GM18526 (cell line): ENCODE data around the gene INPP4B.

ENCODE experiments used
- POLR2A ChIP-seq: IDR thresholded peaks from 3 replicates; pipeline ENCODE4 v1.6.1; 2011; ENCODE audit not compliant: insufficient read length; ENCODE audit errors: extremely low read depth

INPP4B gene

DNA sequence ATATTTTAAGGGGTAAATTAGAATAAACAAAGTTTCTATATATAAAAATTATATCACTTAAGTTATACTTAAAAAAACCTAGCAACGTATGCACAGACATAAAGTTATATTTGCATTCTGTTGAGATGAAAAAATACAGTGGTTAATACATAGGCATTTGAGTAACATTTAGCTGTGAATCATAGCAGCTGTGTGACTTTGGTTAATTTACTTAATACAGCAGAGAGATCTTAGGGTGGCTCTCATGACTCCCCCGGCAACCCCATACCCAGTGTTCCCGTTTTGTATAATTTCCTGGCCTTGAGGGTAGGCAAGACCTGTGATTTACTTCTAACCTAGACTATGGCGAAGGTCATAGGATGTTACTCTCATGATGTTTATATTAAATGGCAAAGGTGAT, 504.8 kb downstream of the INPP4B start:
- no peak for TF ChIP-seq POLR2A

DNA sequence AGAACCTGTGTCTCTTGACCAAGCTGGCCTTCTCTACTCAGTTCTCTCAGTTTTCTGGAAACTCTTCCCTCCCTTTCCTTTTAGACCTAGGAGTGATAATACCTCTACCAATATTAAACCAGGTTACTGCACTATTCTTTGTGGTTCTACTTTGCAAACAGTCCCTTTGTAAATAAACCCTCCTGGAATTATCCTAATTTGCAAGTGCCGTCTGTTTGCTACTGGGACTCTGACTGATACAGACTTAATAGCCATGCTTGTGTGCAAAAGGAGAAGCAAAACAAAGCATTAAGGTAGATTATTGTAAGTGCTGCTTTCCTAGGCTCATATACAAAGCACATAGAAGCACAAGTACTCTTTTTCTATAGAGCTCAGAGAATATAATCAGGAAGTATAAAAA, 507.0 kb downstream of the INPP4B start:
- no peak for TF ChIP-seq POLR2A

DNA sequence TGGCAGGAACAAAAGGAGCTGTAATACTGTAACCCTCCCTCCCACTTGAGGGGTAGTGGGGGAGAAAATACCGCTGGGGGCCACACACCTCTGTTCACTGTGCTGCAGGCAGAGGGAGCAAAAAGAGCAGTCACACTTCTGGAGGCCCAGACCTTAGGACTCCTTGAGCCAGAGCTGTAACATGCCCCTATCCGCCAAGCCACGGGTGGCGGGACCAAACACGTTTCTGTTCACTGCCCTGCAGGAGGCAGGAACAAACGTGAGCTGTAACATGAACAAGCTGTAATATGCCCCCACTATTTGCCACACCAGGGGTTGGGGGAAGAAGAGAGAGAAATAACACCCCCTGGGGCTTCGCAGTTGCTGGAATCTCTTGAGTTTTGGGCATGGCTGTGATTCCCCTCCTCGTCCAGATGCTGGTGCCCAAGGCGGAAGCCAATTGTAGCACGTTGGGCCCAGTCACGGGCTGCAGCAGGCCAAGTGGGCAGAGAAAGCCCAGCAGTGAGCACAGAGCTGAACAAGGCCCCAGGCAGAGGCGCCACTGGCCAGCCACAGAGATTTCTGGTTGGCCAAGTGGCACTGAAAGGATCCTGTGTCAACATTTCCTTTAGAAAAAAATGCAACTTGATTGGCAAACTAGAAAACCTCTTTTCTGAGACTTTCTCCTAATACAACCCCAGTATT, 509.7 kb downstream of the INPP4B start:
- no peak for TF ChIP-seq POLR2A

DNA sequence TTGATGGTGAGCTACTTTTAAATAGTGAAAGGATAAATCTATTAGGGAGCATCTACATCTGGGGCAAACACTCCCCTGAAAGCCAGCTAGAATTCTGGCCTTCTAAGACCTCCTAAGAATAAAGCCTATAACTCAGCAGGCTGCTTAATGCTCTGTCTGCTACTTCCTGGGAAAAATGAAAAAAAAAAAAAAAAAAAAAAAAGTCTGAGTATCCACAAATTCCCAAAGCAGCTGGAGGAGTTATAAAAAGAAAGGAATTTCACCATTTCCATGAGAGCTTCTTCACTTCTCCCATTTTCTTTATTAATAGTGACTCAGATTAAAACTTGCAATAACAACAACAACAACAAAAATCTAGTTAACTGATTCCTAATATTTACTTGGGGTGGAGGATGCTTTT, 511.2 kb downstream of the INPP4B start:
- no peak for TF ChIP-seq POLR2A

DNA sequence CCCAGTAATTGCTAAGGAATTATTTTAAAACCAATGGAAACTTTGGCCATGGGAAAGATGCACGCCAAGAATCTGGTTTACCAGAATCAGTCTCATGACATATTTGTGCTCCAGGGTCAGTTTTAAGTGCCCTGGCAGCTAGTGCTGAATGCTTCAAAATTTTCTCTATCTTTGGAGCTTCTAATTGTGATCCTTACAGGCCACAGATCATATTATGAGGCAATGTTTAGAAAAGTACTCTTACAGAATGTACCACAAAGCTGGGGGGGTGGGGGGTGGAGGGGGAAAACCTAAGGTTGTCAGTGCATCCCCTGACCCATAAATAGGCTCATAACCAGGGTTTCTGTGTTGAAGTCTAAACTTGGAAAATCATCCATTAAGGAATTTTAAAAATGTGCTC, 514.5 kb downstream of the INPP4B start:
- no peak for TF ChIP-seq POLR2A

- TF ChIP-seq POLR2A: no peak
These were observed 515.0 kb downstream of the INPP4B start for GRCh38 chr4:142331132-142331531.

DNA sequence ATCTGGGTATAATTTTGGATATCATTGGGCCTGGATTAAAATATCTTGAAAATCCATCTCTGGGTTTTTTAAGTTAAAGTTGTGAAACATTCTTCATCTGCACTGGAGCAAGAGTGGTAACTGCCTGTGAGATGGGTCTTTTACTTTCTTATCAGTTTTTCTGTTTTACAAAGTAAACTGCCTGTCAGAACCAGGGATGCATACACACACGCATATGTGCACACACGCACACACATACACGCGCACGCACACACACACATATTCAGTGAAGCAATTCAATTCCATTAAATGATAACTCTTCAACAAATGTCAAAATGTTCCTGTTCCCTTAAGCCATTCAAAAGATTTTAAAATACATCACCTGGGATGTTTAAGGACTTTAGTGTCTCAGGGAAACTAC, 515.8 kb downstream of the INPP4B start:
- TF ChIP-seq POLR2A: no peak

DNA sequence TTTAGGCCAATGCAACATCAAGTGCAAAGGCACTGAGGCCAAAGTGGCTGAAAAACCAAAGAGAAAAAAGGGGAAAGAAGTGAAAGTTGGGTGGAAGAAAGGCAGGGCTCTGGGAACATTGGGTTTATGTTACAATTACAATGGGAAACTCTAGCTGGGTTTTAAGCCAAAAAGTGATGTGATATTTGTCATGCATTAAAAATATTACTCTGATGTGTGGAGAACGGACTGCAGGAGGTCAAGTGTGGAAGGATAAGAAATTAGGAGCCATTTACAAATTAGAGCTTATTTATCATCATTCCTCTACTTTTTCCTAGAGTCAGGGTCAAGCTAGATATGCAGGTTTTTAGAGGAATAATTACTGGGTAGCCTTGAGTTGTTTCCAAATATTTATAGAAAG, 516.8 kb downstream of the INPP4B start:
- no peak for TF ChIP-seq POLR2A

DNA sequence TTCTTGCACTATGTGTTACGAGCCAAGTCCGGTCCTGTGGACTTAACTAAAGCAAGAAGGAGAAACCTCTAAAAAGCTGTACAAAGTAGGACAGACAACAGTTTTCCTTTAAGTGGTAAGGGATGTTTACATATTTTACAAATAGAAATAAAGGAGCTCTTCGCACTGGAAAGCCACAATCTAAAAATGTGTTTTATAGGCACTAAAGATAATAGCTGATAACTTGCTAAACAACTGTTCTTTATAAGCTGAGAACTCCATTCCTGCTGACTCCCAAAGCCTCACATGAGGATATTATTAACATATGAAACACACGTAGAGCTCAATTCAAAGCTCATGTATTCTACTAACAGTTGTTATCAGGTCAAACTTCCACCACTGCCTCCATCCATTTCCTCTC, 519.9 kb downstream of the INPP4B start:
- no peak for TF ChIP-seq POLR2A

DNA sequence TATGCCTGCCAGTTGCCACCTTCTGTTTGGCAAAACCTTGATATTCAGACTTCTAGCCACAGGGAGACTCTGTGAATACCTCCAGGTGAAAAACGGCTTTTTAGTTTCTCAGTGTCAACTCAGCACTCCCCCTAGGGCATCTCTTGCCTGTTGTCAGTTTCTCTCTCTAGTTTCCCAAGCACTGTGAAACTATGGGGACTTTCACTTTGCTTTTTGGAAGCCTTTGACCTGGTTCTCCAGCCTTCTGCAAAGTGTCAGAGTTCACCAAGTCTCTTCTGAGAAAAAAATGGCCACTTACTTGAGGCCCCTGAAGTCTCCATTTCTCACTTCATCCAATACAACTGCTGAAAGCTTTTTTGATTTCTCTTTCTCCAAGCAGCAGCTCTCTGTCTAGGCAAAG, 521.5 kb downstream of the INPP4B start:
- TF ChIP-seq POLR2A: no peak

DNA sequence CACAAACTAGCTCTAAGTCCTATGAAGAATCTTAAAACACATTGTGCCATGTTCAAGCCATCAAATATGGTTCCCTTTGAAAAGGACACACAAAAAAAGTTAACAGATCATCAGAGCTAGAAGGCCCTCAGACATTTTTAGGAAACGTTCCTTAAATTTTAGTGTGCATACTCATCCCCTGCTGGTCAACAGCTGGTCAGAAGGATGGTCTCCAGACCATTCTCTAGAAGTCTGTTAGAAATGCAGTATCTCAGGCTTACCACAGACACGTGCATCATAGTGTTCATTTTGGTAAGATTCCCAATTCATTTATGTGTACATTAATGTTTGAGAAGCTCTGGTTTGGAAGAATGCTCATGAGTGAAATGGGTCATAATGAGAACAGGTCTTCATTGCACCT, 523.1 kb downstream of the INPP4B start:
- TF ChIP-seq POLR2A: no peak

GRCh38 chr4:142318280-142318679, 527.8 kb downstream of the INPP4B start:
- no peak for TF ChIP-seq POLR2A

DNA sequence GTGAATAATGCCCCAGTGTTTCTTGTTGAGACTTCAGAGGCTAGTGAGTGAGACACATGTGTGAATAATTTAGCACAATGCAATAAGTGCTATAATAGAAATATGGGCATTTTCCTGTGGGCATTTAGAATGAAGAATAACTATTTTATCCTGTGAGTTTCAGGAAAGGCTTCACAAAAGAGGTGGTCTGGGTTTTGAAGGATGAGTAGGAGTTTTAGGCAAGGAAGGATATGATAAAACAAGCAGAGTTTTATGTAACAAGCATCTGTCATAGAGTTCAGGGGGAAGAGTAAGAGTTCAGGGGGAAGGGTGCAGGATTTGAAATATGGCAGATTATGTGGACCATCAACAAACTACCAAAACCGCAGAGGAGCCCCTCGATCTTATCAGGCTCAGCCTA, 529.2 kb downstream of the INPP4B start:
- TF ChIP-seq POLR2A: no peak

- TF ChIP-seq POLR2A: no peak
These were observed 530.1 kb downstream of the INPP4B start for GRCh38 chr4:142316025-142316424.

DNA sequence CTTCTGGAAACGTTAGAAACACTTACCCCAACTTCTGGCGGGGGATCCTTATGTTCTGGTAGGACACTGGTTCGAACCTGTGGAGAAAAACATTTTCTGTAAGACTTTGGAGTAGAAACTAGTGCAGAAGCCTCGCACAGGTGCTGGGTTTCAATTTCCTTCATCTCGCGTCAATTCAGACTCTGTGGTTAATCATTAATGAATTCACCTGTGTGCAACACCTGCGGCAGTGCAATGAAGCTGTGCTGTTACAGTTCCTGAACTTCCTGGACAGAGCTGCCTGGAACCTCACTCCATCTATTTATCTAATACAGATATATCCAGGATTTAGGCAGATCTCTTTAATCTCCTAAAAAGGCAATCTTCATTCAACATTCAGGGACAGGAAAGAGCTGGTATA, 531.4 kb downstream of the INPP4B start:
- TF ChIP-seq POLR2A: no peak

DNA sequence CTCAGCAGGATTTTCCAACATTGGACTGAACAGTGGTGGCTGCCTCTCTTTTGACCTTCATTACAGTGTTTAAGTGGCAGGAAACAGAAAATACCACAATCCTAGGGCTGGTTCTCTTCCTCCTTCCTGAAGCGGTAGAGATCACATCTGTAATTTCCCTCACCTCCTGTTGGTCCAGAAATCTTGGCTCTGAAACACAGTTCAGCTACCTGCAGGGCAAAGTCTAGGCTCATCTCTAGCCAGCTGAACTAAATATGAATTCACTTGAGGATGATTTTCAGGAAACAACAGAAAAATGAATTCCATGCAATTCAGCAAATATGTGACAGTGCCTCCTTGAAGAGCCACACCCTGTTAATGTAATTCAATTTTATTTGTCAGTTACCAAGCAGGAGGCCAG, 531.9 kb downstream of the INPP4B start:
- TF ChIP-seq POLR2A: no peak

GRCh38 chr4:142312391-142312790, 533.7 kb downstream of the INPP4B start:
- TF ChIP-seq POLR2A: no peak
